ENCODE results near the gene DACH1.

The DACH1 gene

DNA sequence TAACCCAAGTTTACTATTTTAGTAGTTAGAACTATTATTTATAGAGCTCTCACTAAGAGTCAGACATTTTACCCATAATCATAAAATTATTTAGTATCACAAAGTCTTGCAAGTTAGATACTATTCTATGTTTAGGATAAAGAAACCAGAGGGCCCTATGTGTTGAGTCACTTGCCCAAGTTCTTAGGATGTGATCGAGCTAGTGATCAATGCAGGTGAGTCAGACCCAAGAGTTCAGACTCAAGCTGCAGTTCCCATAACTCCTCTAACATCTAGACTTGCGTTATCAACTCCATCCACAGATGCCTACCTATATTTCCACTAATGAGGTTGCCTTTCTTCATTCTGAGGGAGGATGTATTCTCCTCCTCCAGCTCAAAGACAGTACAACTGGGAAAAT lies 53.8 kb downstream of the DACH1 start:
- no peak for DNase-seq
- peaks cover 21% of the 10 kb centered on the region for H3K4me1 ChIP-seq
- TF ChIP-seq, protein P1, sequence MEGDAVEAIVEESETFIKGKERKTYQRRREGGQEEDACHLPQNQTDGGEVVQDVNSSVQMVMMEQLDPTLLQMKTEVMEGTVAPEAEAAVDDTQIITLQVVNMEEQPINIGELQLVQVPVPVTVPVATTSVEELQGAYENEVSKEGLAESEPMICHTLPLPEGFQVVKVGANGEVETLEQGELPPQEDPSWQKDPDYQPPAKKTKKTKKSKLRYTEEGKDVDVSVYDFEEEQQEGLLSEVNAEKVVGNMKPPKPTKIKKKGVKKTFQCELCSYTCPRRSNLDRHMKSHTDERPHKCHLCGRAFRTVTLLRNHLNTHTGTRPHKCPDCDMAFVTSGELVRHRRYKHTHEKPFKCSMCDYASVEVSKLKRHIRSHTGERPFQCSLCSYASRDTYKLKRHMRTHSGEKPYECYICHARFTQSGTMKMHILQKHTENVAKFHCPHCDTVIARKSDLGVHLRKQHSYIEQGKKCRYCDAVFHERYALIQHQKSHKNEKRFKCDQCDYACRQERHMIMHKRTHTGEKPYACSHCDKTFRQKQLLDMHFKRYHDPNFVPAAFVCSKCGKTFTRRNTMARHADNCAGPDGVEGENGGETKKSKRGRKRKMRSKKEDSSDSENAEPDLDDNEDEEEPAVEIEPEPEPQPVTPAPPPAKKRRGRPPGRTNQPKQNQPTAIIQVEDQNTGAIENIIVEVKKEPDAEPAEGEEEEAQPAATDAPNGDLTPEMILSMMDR (IDR thresholded peaks at IDR 0.05; ENCODE audit: low read depth, low read length): no peak
- no peaks in the 10 kb centered on the region for H3K27me3 ChIP-seq
- no peaks in the 10 kb centered on the region for H3K9me3 ChIP-seq
- H3K4me3 ChIP-seq (ENCODE audit: low read depth, low read length): no peak overlapping the region
- H3K36me3 ChIP-seq: no peaks in the 10 kb centered on the region

GRCh38 chr13:71811344-71811743 lies 55.7 kb downstream of the DACH1 start:
- Histone ChIP-seq H3K9me3 (no peaks in the 10 kb centered on the region), H3K4me3 (ENCODE audit: low read depth, low read length) (no peak overlapping the region), H3K27me3 (no peaks in the 10 kb centered on the region), H3K36me3 (no peaks in the 10 kb centered on the region), H3K4me1 (peaks cover 21% of the 10 kb centered on the region)
- TF ChIP-seq, protein P1 (IDR thresholded peaks at IDR 0.05; ENCODE audit: low read depth, low read length): no peak
- DNase-seq: no peak

- Histone ChIP-seq H3K9me3 (no peaks in the 10 kb centered on the region), H3K4me3 (ENCODE audit: low read depth, low read length) (no peak overlapping the region), H3K4me1 (peaks cover 8% of the 10 kb centered on the region), H3K27me3 (no peaks in the 10 kb centered on the region), H3K36me3 (no peaks in the 10 kb centered on the region)
- TF ChIP-seq, protein P1 (IDR thresholded peaks at IDR 0.05; ENCODE audit: low read depth, low read length): no peak
- no peak for DNase-seq
Measured at GRCh38 chr13:71808708-71809107, 58.3 kb downstream of the DACH1 start.

DNA sequence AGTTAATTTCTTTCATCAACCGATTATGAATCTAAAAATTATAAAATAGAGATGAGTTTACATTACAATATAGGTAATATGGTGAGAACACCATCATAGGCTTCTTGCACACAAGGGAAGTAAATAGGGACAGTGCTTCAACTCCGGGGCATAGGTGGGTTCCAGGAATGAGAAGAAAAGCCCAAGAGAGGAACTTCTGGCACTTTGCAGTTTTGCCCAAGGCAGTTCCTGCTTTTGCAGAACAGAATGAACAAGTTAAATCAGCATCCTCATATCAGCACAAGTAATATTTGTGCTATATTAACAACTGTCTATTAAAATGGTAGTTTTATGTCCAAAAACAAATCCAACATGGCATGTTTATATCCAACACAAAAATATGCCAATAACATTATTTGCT lies 60.1 kb downstream of the DACH1 start:
- TF ChIP-seq, protein P1 (IDR thresholded peaks at IDR 0.05; ENCODE audit: low read depth, low read length): no peak
- DNase-seq: peak; percentile 14
- no peak overlapping the region for H3K4me3 ChIP-seq (ENCODE audit: low read depth, low read length)
- no peaks in the 10 kb centered on the region for H3K9me3 ChIP-seq
- H3K4me1 ChIP-seq: peaks cover 13% of the 10 kb centered on the region
- H3K27me3 ChIP-seq: no peaks in the 10 kb centered on the region
- no peaks in the 10 kb centered on the region for H3K36me3 ChIP-seq

DNA sequence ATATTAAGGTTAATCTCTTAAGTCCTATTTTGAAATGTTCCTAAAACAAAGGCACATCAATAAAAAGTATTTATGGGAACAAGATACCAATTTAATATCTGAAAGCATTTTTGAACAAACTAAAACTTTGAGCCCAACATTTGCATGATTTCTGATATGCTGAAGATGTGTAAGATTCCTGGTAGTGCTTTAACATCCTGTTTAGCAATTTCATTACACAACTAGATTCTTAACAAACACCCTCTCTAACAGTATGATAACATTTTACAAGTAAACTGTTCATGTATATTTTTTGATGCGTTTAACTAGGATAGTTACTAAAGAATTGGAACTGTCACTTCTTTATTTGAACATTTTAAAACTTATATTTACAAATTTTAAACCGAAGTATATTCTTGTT lies 63.9 kb downstream of the DACH1 start:
- Histone ChIP-seq H3K4me3 (ENCODE audit: low read depth, low read length) (no peak overlapping the region), H3K4me1 (peaks cover 23% of the 10 kb centered on the region), H3K27me3 (no peaks in the 10 kb centered on the region), H3K9me3 (no peaks in the 10 kb centered on the region), H3K36me3 (no peaks in the 10 kb centered on the region)
- TF ChIP-seq, protein P1 (IDR thresholded peaks at IDR 0.05; ENCODE audit: low read depth, low read length): no peak
- no peak for DNase-seq

DNA sequence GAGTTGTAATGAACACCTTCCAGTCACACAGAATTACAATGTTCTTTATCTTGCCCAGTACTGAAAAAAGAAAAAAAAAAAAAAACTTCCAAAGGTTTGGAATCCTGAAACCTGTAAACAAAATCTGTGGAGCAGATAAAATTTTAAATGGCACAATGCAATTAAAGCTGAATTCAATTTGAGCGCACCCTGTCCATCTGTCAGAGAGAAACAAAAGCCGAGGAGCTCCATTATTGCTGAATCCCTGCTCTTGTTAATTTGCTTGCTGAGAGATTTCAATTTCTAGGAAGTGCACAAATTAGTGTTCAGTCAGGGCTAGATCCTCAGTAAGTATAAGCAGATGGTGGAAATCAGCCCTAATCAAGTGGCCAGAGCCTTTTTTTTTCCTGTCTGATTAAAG lies 65.2 kb downstream of the DACH1 start:
- Histone ChIP-seq H3K4me1 (peaks cover 33% of the 10 kb centered on the region), H3K36me3 (no peaks in the 10 kb centered on the region), H3K27me3 (no peaks in the 10 kb centered on the region), H3K4me3 (ENCODE audit: low read depth, low read length) (peak overlapping the region; percentile 35), H3K9me3 (no peaks in the 10 kb centered on the region)
- TF ChIP-seq, protein P1 (IDR thresholded peaks at IDR 0.05; ENCODE audit: low read depth, low read length): no peak
- DNase-seq: peak; percentile 50
